ENCODE data around the gene C6orf52.
"Not testable (repeated sequence)": the region's sequence is repeated elsewhere in the genome, so short reads cannot be mapped to it uniquely, and the experiment has no call there.

The C6orf52 gene

GRCh38 chr6:10694302-10695085 lies at the start of gene C6orf52, which contains the start of gene PAK1IP1:
Gene C6orf52 (minus strand): TSS chr6:10694616. CDS start chr6:10687550, 7,066 bp downstream.
Gene PAK1IP1 (plus strand): TSS chr6:10694972. CDS start chr6:10694986, 14 bp downstream.
- DNase-seq, result peak; percentile 95

- DNase-seq, result no peak
Observed at GRCh38 chr6:10743515-10743914, 49.1 kb upstream of the C6orf52 start.

GRCh38 chr6:10742251-10742650 lies 47.8 kb upstream of the C6orf52 start:
- no peak for DNase-seq

GRCh38 chr6:10741643-10742042 lies 47.2 kb upstream of the C6orf52 start:
- not testable (repeated sequence) for DNase-seq

GRCh38 chr6:10740061-10740460 lies 45.6 kb upstream of the C6orf52 start:
- DNase-seq, result no peak

- no peak for DNase-seq
Observed at GRCh38 chr6:10736731-10737130, 42.3 kb upstream of the C6orf52 start.

GRCh38 chr6:10733863-10734262 lies 39.4 kb upstream of the C6orf52 start:
- DNase-seq, result no peak

- no peak for DNase-seq
Observed at GRCh38 chr6:10733151-10733715, 38.8 kb upstream of the C6orf52 start.

GRCh38 chr6:10730254-10730653 lies 35.8 kb upstream of the C6orf52 start:
- peak; percentile 22 for DNase-seq

GRCh38 chr6:10725716-10726115 lies 31.3 kb upstream of the C6orf52 start:
- DNase-seq, result no peak

- DNase-seq, result no peak
Observed at GRCh38 chr6:10725044-10725443, 30.6 kb upstream of the C6orf52 start.

- no peak for DNase-seq
Observed at GRCh38 chr6:10723567-10723881, 29.1 kb upstream of the C6orf52 start.

- DNase-seq, result peak; percentile 91
Observed at GRCh38 chr6:10722820-10723566, 28.6 kb upstream of the C6orf52 start, which contains the start of gene TMEM14C. Gene TMEM14C (plus strand): TSS chr6:10723070. CDS start chr6:10724614, 1,544 bp downstream.

GRCh38 chr6:10722570-10722819 lies 28.1 kb upstream of the C6orf52 start:
- DNase-seq, result no peak

GRCh38 chr6:10721850-10722569 lies 27.6 kb upstream of the C6orf52 start:
- DNase-seq, result no peak

GRCh38 chr6:10720960-10721849 lies 26.8 kb upstream of the C6orf52 start:
- peak; percentile 5 for DNase-seq

- DNase-seq, result peak; percentile 33
Observed at GRCh38 chr6:10720265-10720959, 26.0 kb upstream of the C6orf52 start.

GRCh38 chr6:10719964-10720264 lies 25.5 kb upstream of the C6orf52 start:
- no peak for DNase-seq

- DNase-seq, result peak; percentile 30
Observed at GRCh38 chr6:10719296-10719963, 25.0 kb upstream of the C6orf52 start.

GRCh38 chr6:10713962-10714361 lies 19.5 kb upstream of the C6orf52 start:
- no peak for DNase-seq

GRCh38 chr6:10696655-10697054 lies 2.2 kb upstream of the C6orf52 start:
- DNase-seq, result no peak
